ENCODE data around the gene HACD4.

GRCh38 chr9:21075484-21075883 is 44.0 kb upstream of the HACD4 start:
- TF ChIP-seq GATA2 (IDR thresholded peaks at IDR 0.05; ENCODE audit: low read depth, low read length) (no peak), GATA3 (IDR thresholded peaks at IDR 0.05; ENCODE audit: low read depth, low read length) (no peak)

All from SH-SY5Y (cell line).